Vagina (tissue), 2 donors: Measurements from ENCODE around the gene RRAD. TPM values are rescaled to one million over a fixed set of nuclear protein-coding genes. Genes with fewer than 3 reads are reported as not detected.

Experiments
- DNase-seq, 2 donors: peaks; one replicate each; pipeline ENCODE4 v3.0.0-alpha.2; 2017; ENCODE audit errors: extremely low spot score in 2 of 2
- H3K27ac ChIP-seq: fragments of 200-600 bp; sonication (generic); one replicate; pipeline ENCODE4 v1.5.1; 2019
- H3K27me3 ChIP-seq: fragments of 200-600 bp; sonication (generic); one replicate; pipeline ENCODE4 v1.5.1; 2019
- H3K36me3 ChIP-seq, 2 donors: fragments of 200-600 bp; sonication (generic); one replicate each; pipeline ENCODE4 v1.5.1; 2017 to 2019
- H3K4me1 ChIP-seq: fragments of 200-600 bp; sonication (generic); one replicate; pipeline ENCODE4 v1.5.1; 2019
- H3K4me3 ChIP-seq, 2 donors: fragments of 200-600 bp; sonication (generic); 1 replicate in 1 of 2; 2 replicates in 1 of 2; pipeline ENCODE4 v1.5.1; 2016 to 2019
- H3K9me3 ChIP-seq: fragments of 200-600 bp; sonication (generic); one replicate; pipeline ENCODE4 v1.5.1; 2019
- CTCF ChIP-seq, 3 experiments: fragments of 450-650 bp in 2 of 3; fragments of 200-600 bp in 1 of 3; sonication (generic) in 1 of 3; IDR thresholded peaks; one replicate each; pipeline ENCODE4 v1.5.1; 2017 to 2019; ENCODE audit warnings: antibody characterized with exemption in 3 of 3, mild to moderate bottlenecking in 2 of 3, moderate library complexity in 2 of 3
- POLR2A ChIP-seq, 2 donors: fragments of 450-650 bp; IDR thresholded peaks; one replicate each; pipeline ENCODE4 v1.6.1; 2017; ENCODE audit warnings: antibody characterized with exemption in 2 of 2, mild to moderate bottlenecking in 2 of 2, moderate library complexity in 2 of 2
- POLR2AphosphoS5 ChIP-seq, 2 donors: sonication (generic); formaldehyde crosslinking; IDR thresholded peaks; one replicate each; pipeline ENCODE4 v1.9.0; 2017; ENCODE audit warnings: antibody characterized with exemption in 2 of 2, mild to moderate bottlenecking in 2 of 2, low read depth in 1 of 2; ENCODE audit not compliant: insufficient read depth in 1 of 2
- intact Hi-C: fragments of 100-400 bp; cut with DNase I; formaldehyde crosslinking; loops from one replicate; pipeline ENCODE4 v1.15.1; 2023
- total RNA-seq: library from RNA; depleted of rRNA; stranded (reverse); fragments of >200 nt; gene quantifications from one replicate; pipeline ENCODE4 v1.2.3, GENCODE V29; 2016

Gene RRAD
- total RNA-seq, 1 donor from 2014 or later, result 49.1 TPM

DNA sequence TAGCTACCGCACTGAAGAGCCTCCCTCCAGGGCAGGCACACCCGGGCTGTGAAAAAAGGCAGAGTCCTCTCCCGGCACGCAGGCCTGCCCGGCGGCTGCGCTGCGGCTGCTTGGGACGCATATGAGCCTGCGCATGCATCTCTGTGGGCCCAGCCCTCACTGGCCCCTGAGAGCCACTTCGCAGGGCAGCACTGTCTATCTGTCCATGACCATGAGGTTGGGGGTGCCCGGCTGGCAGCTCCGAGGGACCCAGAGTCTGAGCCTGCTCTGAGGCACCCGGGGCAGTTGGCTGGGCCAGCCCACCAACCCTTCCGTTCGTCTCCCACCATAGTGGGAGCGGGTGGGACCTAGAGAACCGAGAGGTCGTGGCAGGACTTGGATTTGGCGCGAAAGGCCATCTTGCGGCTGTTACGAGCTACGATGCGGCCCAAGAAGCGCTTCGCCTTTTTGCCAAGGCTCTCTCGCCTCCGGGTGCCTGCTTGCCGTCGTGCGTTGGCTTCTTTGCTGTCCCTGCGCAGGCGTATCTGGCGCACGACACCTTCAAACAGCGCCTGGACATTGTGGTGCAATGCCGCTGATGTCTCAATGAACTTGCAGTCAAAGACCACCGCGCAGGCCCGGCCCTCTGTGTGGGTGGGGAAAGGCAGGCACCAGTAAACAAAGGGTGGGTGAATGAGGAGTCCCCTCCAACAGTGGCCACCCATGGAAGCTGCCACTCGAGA, 3.4 kb downstream of the RRAD start:
- H3K4me3 ChIP-seq, result no peak overlapping the region

GRCh38 chr16:66920924-66921680, 4.2 kb downstream of the RRAD start:
- intact Hi-C loops, result no loop called here
- no peak for DNase-seq
- Histone ChIP-seq H3K36me3 (no peaks in the 10 kb centered on the region), H3K4me1 (peaks cover 5% of the 10 kb centered on the region), H3K9me3 (no peaks in the 10 kb centered on the region), H3K27ac (peak overlapping the region; percentile 37), H3K4me3 (no peak overlapping the region), H3K27me3 (no peaks in the 10 kb centered on the region)
- TF ChIP-seq POLR2A (IDR thresholded peaks at IDR 0.05) (no peak), CTCF (IDR thresholded peaks at IDR 0.05) (no peak), POLR2AphosphoS5 (IDR thresholded peaks at IDR 0.05; ENCODE audit: insufficient read depth in 1 of 2, low read depth in 1 of 2) (no peak)

More for the DNA sequence above, 3.4 kb downstream of the RRAD start:
- Histone ChIP-seq H3K9me3 (no peaks in the 10 kb centered on the region), H3K27me3 (no peaks in the 10 kb centered on the region), H3K4me1 (peaks cover 5% of the 10 kb centered on the region), H3K27ac (peak overlapping the region; percentile 37), H3K36me3 (no peaks in the 10 kb centered on the region)
- no peak for DNase-seq
- no peak for TF ChIP-seq CTCF (IDR thresholded peaks at IDR 0.05)
- peak in 1 of 2 donors; percentile 18 for TF ChIP-seq POLR2AphosphoS5 (IDR thresholded peaks at IDR 0.05; ENCODE audit: insufficient read depth in 1 of 2, low read depth in 1 of 2)
- intact Hi-C loops, result no loop called here

DNA sequence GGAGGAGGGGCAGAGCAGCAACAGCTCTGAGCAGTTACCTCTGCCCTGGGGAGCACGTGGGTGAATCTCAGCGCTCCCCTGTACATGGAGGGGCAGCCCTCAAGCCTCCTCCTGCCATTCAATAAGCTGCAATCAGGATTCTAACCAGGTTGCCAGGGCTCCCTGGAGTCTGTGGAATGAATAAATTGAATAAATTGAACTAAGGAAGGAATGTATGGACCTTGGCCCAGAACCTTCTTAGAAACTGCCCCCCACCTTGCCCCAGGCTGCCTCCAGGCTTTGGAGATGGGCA, 5.1 kb downstream of the RRAD start:
- Histone ChIP-seq H3K4me3 (no peak overlapping the region), H3K4me1 (peaks cover 3% of the 10 kb centered on the region), H3K27me3 (no peaks in the 10 kb centered on the region), H3K9me3 (no peaks in the 10 kb centered on the region), H3K36me3 (no peaks in the 10 kb centered on the region), H3K27ac (no peak overlapping the region)
- DNase-seq, result no peak
- intact Hi-C loops, result no loop called here
- no peak for TF ChIP-seq POLR2AphosphoS5 (IDR thresholded peaks at IDR 0.05; ENCODE audit: insufficient read depth in 1 of 2, low read depth in 1 of 2)
- TF ChIP-seq CTCF (IDR thresholded peaks at IDR 0.05), result no peak
- no peak for TF ChIP-seq POLR2A (IDR thresholded peaks at IDR 0.05)

GRCh38 chr16:66919569-66920298, 5.6 kb downstream of the RRAD start:
- Histone ChIP-seq H3K27me3 (no peaks in the 10 kb centered on the region), H3K36me3 (no peaks in the 10 kb centered on the region), H3K4me1 (no peaks in the 10 kb centered on the region), H3K9me3 (no peaks in the 10 kb centered on the region), H3K27ac (no peak overlapping the region), H3K4me3 (no peak overlapping the region)
- TF ChIP-seq CTCF (IDR thresholded peaks at IDR 0.05) (no peak), POLR2AphosphoS5 (IDR thresholded peaks at IDR 0.05; ENCODE audit: insufficient read depth in 1 of 2, low read depth in 1 of 2) (no peak), POLR2A (IDR thresholded peaks at IDR 0.05) (no peak)
- intact Hi-C loops, result no loop called here
- DNase-seq, result no peak
